Calu3 (cell line): ENCODE results near the gene ERLIN1. TPM values are rescaled to one million over a fixed set of nuclear protein-coding genes. Genes with fewer than 3 reads are reported as not detected.

ENCODE experiments used
- BruUV-seq: library from RNA; stranded (reverse); fragments of 400-500 nt; replicated peaks from 2 replicates; lab custom pipeline; 2021; lab: Mats Ljungman, UMichigan
- CTCF ChIA-PET: fragments of 300-600 bp; sonication (Branson Sonifier 250); formaldehyde crosslinking; loops from one replicate; lab custom pipeline; 2022; ENCODE audit warnings: antibody characterized with exemption; lab: Charles Lee
- DNase-seq: peaks from one replicate; pipeline ENCODE4 v3.0.0; 2022
- H3K27ac Mint-ChIP-seq: one replicate; pipeline ENCODE4 v1.8.0; 2022; ENCODE audit warnings: mixed read lengths; ENCODE audit not compliant: unreplicated experiment
- H3K27me3 Mint-ChIP-seq: one replicate; pipeline ENCODE4 v1.8.0; 2022; ENCODE audit warnings: mixed read lengths; ENCODE audit not compliant: unreplicated experiment
- H3K36me3 Mint-ChIP-seq: one replicate; pipeline ENCODE4 v1.8.0; 2022; ENCODE audit warnings: mild to moderate bottlenecking, moderate library complexity, mixed read lengths; ENCODE audit not compliant: insufficient read depth, unreplicated experiment
- H3K4me1 Mint-ChIP-seq: one replicate; pipeline ENCODE4 v1.8.0; 2022; ENCODE audit warnings: mild to moderate bottlenecking, low read depth, mixed read lengths; ENCODE audit not compliant: unreplicated experiment
- H3K4me3 Mint-ChIP-seq: one replicate; pipeline ENCODE4 v1.8.0; 2022; ENCODE audit warnings: mild to moderate bottlenecking, low read depth, moderate library complexity, mixed read lengths; ENCODE audit not compliant: unreplicated experiment
- H3K9me3 Mint-ChIP-seq: one replicate; pipeline ENCODE4 v1.8.0; 2022; ENCODE audit warnings: low read depth, mixed read lengths; ENCODE audit not compliant: unreplicated experiment
- intact Hi-C: fragments of 100-400 bp; cut with micrococcal nuclease; formaldehyde crosslinking; loops from one replicate; pipeline ENCODE4 v1.10.0; 2022; ENCODE audit not compliant: unreplicated experiment
- total RNA-seq: library from RNA; stranded (reverse); gene quantifications from 2 replicates; pipeline ENCODE4 v1.2.3, GENCODE V29; 2022
- TF ChIP-seq, protein P1 (sequence below): fragments of 200-600 bp; IDR thresholded peaks from one replicate; pipeline ENCODE4 v1.8.0; 2022; ENCODE audit warnings: antibody characterized with exemption; ENCODE audit not compliant: unreplicated experiment

ERLIN1 gene
- total RNA-seq, 1 experiment from 2014 or later = 33.7 TPM

DNA sequence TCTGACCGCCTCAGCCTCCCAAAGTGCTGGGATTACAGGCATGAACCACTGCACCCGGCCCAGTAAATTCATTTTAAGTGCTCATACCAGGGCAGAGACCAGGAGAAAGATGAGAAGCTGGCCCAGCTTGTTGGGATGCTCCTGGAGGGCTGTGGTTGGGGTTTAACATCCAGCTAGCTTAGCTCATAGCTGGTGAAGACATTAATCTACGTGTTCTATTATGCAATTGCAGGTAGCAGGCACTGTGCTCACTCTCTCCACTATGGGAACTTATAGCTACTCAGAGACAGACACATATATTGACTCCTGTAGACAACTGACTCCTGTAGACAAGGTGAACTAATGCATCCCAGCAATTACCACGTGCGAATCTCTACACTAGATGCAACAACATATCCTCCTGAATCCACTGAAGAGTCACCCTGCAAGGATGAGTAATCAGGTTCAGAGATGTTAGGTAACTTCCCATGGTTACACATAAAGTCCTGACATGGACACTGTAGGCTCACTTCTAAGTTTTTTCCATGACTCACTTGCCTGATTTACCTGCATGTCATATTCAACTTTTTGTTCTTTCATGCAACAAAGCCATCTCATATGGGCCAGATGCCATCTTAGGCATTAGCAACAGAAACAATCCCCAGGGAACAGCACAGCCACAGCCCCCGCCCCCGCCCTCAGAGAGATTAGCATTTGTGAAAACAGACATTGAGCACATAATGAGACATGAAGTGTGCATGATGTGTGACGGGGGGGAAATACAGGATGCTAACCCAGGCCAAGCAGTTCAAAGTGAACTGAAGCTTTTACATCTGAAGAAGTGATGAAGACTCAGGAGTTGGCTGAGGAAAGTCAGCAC lies 37.2 kb downstream of the ERLIN1 start:
- Mint-ChIP-seq H3K27me3 (no peaks in the 10 kb centered on the region), H3K9me3 (no peaks in the 10 kb centered on the region), H3K36me3 (no peaks in the 10 kb centered on the region), H3K4me3 (no peak overlapping the region), H3K4me1 (no peaks in the 10 kb centered on the region), H3K27ac (no peak overlapping the region)
- CTCF ChIA-PET = no interaction called here
- intact Hi-C loops = no loop called here
- no TSS peak for BruUV-seq
- DNase-seq = no peak
- TF ChIP-seq, protein P1, sequence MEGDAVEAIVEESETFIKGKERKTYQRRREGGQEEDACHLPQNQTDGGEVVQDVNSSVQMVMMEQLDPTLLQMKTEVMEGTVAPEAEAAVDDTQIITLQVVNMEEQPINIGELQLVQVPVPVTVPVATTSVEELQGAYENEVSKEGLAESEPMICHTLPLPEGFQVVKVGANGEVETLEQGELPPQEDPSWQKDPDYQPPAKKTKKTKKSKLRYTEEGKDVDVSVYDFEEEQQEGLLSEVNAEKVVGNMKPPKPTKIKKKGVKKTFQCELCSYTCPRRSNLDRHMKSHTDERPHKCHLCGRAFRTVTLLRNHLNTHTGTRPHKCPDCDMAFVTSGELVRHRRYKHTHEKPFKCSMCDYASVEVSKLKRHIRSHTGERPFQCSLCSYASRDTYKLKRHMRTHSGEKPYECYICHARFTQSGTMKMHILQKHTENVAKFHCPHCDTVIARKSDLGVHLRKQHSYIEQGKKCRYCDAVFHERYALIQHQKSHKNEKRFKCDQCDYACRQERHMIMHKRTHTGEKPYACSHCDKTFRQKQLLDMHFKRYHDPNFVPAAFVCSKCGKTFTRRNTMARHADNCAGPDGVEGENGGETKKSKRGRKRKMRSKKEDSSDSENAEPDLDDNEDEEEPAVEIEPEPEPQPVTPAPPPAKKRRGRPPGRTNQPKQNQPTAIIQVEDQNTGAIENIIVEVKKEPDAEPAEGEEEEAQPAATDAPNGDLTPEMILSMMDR = no peak

DNA sequence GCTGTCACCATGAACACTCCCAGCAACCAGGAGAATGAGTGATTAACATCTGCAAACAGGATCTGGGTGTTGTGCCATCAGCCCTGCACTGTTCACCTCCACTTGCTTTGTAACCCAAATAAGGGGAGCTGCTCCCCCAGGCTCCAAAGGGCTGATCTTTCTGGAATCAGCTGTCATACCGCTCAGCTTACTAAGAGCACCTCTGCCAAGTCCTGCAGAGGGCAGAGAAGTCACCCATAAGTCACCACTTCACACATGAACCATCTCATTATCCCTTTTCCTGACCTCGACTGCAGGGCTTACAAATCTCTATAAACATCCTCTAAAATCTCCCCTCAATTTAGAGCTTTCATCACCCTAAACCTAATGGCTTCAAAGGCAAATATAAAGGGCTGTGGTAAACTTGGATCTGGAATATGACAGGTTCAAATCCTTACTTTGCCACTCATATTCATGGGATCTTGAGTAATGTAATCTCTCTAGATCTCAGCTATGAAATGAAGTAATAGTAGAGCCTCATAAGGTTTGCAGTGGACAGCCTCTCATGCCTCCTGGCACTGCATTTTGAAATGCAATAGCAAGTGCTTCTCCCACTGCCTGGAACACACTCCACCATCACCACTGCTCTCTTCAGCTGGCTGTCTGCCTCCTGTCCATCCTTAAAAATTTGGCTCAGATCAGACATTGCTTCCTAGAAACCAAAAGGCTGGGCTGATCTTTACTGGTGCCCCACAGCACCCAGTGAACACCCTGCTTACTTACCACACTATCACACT lies 38.8 kb downstream of the ERLIN1 start:
- BruUV-seq = no TSS peak
- no peak for DNase-seq
- TF ChIP-seq, protein P1 = no peak
- Mint-ChIP-seq H3K27ac (no peak overlapping the region), H3K27me3 (no peaks in the 10 kb centered on the region), H3K36me3 (no peaks in the 10 kb centered on the region), H3K4me3 (no peak overlapping the region), H3K9me3 (no peaks in the 10 kb centered on the region), H3K4me1 (no peaks in the 10 kb centered on the region)
- intact Hi-C loops = no loop called here
- CTCF ChIA-PET = no interaction called here

- no peak overlapping the region for H3K4me3 Mint-ChIP-seq
- intact Hi-C loops = no loop called here
Measured at GRCh38 chr10:100146398-100146797, 39.4 kb downstream of the ERLIN1 start.

GRCh38 chr10:100143756-100144155 lies 42.1 kb downstream of the ERLIN1 start:
- Mint-ChIP-seq H3K4me3 (no peak overlapping the region), H3K27ac (no peak overlapping the region), H3K4me1 (no peaks in the 10 kb centered on the region), H3K36me3 (no peaks in the 10 kb centered on the region), H3K9me3 (no peaks in the 10 kb centered on the region), H3K27me3 (no peaks in the 10 kb centered on the region)
- BruUV-seq = no TSS peak
- TF ChIP-seq, protein P1 = no peak
- CTCF ChIA-PET = no interaction called here
- DNase-seq = no peak
- intact Hi-C loops = no loop called here

More at GRCh38 chr10:100146398-100146797, 39.4 kb downstream of the ERLIN1 start:
- Mint-ChIP-seq H3K4me1 (no peaks in the 10 kb centered on the region), H3K36me3 (no peaks in the 10 kb centered on the region), H3K9me3 (no peaks in the 10 kb centered on the region), H3K27me3 (no peaks in the 10 kb centered on the region), H3K27ac (no peak overlapping the region)
- TF ChIP-seq, protein P1 = no peak
- CTCF ChIA-PET = no interaction called here
- no TSS peak for BruUV-seq
- DNase-seq = no peak
